ENCODE data around the gene PPP2R2B. TPM values are rescaled to one million over a fixed set of nuclear protein-coding genes. Genes with fewer than 3 reads are reported as not detected.

The PPP2R2B gene
- total and polyA plus RNA-seq, 11 donors: 0.03 to 2.9 (median 0.30) TPM; not detected in 1

- ATAC-seq (no peak), DNase-seq (no peak)
- Histone ChIP-seq H3K4me1 (no peaks in the 10 kb centered on the region), H3K27me3 (no peaks in the 10 kb centered on the region), H3K9me3 (no peaks in the 10 kb centered on the region), H3K4me3 (no peak overlapping the region), H3K36me3 (no peaks in the 10 kb centered on the region), H3K27ac (no peak overlapping the region)
- TF ChIP-seq CTCF (IDR thresholded peaks at IDR 0.05) (no peak), POLR2A (IDR thresholded peaks at IDR 0.05) (no peak)
- intact Hi-C loops (cut with DNase I): no loop called here
- WGBS, 4 donors: 89 to 95% (median 94%) methylated on average over 1 of the region's 1 CpG
These were observed 13.0 kb upstream of the PPP2R2B start for GRCh38 chr5:146891511-146891910.

GRCh38 chr5:146890731-146891440, 12.3 kb upstream of the PPP2R2B start:
- H3K4me3 ChIP-seq: no peak overlapping the region
- no peak overlapping the region for H3K27ac ChIP-seq
- no peak for ATAC-seq
- no peak for DNase-seq
- intact Hi-C loops (cut with DNase I): no loop called here
- TF ChIP-seq CTCF (IDR thresholded peaks at IDR 0.05) (no peak), POLR2A (IDR thresholded peaks at IDR 0.05) (no peak)
- H3K36me3 ChIP-seq: no peaks in the 10 kb centered on the region
- 26 to 36% (median 30%) methylated on average over 1 of the region's 1 CpG for WGBS, 4 donors
- H3K27me3 ChIP-seq: no peaks in the 10 kb centered on the region
- H3K9me3 ChIP-seq: no peaks in the 10 kb centered on the region
- H3K4me1 ChIP-seq: no peaks in the 10 kb centered on the region

DNA sequence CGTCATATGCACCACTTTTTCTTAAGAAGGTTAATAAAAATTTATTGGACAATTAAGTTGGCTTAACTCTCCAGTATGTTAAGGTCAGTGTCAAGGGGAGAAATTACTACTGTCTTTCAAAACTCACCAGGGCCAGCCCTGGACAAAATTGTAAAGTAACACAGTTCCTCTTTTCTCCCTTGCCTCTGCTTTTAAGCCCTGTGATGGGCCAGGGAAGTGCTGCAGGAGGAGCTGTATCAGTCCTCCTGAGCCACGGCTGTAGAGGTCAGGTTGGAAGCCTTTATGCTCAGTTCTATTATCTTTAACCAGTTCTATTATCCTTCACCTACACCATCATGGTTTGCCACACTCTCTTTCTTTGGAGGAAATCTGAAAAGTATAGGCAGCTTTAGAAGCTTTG, 11.5 kb upstream of the PPP2R2B start:
- TF ChIP-seq POLR2A (IDR thresholded peaks at IDR 0.05) (no peak), CTCF (IDR thresholded peaks at IDR 0.05) (no peak)
- DNase-seq: no peak
- H3K9me3 ChIP-seq: no peaks in the 10 kb centered on the region
- H3K4me3 ChIP-seq: no peak overlapping the region
- no peak for ATAC-seq
- intact Hi-C loops (cut with DNase I): no loop called here
- no peaks in the 10 kb centered on the region for H3K4me1 ChIP-seq
- no peak overlapping the region for H3K27ac ChIP-seq
- WGBS, 4 donors: 73 to 77% (median 75%) methylated on average over 2 of the region's 2 CpGs
- peaks cover 0 to 4% (median 0%) of the 10 kb centered on the region in 9 donors for H3K27me3 ChIP-seq
- no peaks in the 10 kb centered on the region for H3K36me3 ChIP-seq

GRCh38 chr5:146889169-146889568, 10.6 kb upstream of the PPP2R2B start:
- ATAC-seq: no peak
- intact Hi-C loops (cut with DNase I): no loop called here
- WGBS, 4 donors: 60 to 72% (median 61%) methylated on average over 1 of the region's 1 CpG
- Histone ChIP-seq H3K4me3 (no peak overlapping the region), H3K9me3 (no peaks in the 10 kb centered on the region), H3K27ac (no peak overlapping the region), H3K4me1 (no peaks in the 10 kb centered on the region), H3K27me3 (peaks cover 0 to 4% (median 0%) of the 10 kb centered on the region in 9 donors), H3K36me3 (no peaks in the 10 kb centered on the region)
- DNase-seq: no peak
- TF ChIP-seq CTCF (IDR thresholded peaks at IDR 0.05) (no peak), POLR2A (IDR thresholded peaks at IDR 0.05) (no peak)

Measured in heart left ventricle (tissue), 16 donors.